ENCODE results near the gene CSNK1G2.

Gene CSNK1G2

DNA sequence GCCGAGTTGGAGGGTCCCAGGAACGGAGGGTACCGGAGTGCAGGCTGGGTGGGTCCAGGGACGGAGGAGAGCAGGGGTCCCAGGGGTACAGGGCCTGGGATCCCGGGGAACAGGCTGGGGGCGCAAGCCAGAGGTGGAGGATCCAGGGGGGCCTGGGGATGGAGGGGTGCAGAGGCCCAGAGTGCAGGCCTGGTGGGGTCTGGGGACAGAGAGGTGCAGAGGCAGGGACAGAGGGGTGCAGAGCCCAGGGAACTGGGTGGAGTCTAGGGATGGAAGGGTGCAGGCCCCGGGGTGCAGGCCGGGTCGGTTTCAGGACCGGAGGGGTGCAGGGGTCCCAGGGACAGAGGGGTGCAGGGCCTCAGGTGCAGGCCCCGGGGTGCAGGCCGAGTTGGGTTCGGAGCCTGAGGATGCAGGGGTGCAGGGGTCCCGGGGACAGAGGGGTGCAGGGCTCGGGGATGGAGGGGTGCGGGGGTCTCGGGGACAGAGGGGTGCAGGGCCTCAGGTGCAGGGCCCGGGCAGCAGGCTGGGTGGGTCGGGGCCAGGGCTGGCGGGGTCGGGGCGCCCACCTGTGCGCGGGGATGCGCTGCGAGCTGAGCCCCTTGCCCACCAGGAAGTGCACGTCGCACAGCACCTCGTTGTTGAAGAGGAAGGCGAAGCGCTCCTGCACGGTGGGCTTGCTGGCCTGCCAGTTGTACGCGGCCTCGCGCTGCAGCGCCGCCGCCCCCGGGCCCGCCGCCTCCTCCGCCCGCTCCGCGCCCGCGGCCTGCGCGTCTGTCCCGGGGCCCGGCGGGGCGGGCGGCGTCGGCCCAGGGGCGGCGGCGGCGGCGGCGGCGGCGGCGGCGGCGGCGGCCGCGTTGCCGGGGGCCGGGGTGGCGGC lies 74.0 kb downstream of the CSNK1G2 start (continued):
- no peak for TF ChIP-seq OSR1 (CRISPR knock-in tag; IDR thresholded peaks at IDR 0.05)
- TF ChIP-seq ZNF565 (CRISPR knock-in tag; conservative IDR thresholded peaks at IDR 0.05; ENCODE audit: low read depth) = no peak
- no peak for TF ChIP-seq SNAI2 (CRISPR knock-in tag; IDR thresholded peaks at IDR 0.05)
- TF ChIP-seq, protein P1, sequence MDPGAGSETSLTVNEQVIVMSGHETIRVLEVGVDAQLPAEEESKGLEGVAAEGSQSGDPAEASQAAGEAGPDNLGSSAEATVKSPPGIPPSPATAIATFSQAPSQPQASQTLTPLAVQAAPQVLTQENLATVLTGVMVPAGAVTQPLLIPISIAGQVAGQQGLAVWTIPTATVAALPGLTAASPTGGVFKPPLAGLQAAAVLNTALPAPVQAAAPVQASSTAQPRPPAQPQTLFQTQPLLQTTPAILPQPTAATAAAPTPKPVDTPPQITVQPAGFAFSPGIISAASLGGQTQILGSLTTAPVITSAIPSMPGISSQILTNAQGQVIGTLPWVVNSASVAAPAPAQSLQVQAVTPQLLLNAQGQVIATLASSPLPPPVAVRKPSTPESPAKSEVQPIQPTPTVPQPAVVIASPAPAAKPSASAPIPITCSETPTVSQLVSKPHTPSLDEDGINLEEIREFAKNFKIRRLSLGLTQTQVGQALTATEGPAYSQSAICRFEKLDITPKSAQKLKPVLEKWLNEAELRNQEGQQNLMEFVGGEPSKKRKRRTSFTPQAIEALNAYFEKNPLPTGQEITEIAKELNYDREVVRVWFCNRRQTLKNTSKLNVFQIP (CRISPR knock-in tag; IDR thresholded peaks at IDR 0.05; ENCODE audit: borderline replicate concordance, low read depth) = no peak

DNA sequence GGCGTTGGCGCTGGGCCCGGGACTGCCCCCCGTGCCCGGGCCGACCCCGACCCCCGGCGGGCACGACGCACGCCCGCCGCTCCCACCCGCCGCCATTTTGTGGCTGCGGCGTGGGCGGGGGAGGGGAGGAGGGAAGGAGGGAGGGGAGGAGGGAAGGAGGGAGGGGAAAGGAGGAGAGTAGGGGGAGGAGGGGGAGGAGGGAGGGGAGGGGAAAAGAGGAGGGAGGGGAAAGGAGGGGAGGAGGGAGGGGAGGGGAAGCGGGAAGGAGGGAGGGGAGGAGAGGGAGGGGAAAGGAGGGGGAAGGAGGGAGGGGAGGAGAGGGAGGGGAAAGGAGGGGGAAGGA lies 74.6 kb downstream of the CSNK1G2 start, which contains the start of gene BTBD2:
Gene BTBD2 (minus strand): TSS at position 107 of the 343 bp plus-strand sequence. CDS start 11 bp downstream, at position 96.
- TF ChIP-seq GLIS3 (CRISPR knock-in tag; IDR thresholded peaks at IDR 0.05) (no peak), ZFP30 (CRISPR knock-in tag; IDR thresholded peaks at IDR 0.05) (no peak), RARB (CRISPR knock-in tag; IDR thresholded peaks at IDR 0.05) (no peak), ESRRG (CRISPR knock-in tag; IDR thresholded peaks at IDR 0.05) (no peak), PPARA (CRISPR knock-in tag; IDR thresholded peaks at IDR 0.05; ENCODE audit: borderline replicate concordance) (no peak)
- TF ChIP-seq, protein P2, sequence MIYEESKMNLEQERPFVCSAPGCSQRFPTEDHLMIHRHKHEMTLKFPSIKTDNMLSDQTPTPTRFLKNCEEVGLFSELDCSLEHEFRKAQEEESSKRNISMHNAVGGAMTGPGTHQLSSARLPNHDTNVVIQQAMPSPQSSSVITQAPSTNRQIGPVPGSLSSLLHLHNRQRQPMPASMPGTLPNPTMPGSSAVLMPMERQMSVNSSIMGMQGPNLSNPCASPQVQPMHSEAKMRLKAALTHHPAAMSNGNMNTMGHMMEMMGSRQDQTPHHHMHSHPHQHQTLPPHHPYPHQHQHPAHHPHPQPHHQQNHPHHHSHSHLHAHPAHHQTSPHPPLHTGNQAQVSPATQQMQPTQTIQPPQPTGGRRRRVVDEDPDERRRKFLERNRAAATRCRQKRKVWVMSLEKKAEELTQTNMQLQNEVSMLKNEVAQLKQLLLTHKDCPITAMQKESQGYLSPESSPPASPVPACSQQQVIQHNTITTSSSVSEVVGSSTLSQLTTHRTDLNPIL (CRISPR knock-in tag; IDR thresholded peaks at IDR 0.05; ENCODE audit: low read depth) = no peak
- TF ChIP-seq, protein P3, sequence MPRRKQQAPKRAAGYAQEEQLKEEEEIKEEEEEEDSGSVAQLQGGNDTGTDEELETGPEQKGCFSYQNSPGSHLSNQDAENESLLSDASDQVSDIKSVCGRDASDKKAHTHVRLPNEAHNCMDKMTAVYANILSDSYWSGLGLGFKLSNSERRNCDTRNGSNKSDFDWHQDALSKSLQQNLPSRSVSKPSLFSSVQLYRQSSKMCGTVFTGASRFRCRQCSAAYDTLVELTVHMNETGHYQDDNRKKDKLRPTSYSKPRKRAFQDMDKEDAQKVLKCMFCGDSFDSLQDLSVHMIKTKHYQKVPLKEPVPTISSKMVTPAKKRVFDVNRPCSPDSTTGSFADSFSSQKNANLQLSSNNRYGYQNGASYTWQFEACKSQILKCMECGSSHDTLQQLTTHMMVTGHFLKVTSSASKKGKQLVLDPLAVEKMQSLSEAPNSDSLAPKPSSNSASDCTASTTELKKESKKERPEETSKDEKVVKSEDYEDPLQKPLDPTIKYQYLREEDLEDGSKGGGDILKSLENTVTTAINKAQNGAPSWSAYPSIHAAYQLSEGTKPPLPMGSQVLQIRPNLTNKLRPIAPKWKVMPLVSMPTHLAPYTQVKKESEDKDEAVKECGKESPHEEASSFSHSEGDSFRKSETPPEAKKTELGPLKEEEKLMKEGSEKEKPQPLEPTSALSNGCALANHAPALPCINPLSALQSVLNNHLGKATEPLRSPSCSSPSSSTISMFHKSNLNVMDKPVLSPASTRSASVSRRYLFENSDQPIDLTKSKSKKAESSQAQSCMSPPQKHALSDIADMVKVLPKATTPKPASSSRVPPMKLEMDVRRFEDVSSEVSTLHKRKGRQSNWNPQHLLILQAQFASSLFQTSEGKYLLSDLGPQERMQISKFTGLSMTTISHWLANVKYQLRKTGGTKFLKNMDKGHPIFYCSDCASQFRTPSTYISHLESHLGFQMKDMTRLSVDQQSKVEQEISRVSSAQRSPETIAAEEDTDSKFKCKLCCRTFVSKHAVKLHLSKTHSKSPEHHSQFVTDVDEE (CRISPR knock-in tag; IDR thresholded peaks at IDR 0.05) = no peak
- TF ChIP-seq, protein P4, sequence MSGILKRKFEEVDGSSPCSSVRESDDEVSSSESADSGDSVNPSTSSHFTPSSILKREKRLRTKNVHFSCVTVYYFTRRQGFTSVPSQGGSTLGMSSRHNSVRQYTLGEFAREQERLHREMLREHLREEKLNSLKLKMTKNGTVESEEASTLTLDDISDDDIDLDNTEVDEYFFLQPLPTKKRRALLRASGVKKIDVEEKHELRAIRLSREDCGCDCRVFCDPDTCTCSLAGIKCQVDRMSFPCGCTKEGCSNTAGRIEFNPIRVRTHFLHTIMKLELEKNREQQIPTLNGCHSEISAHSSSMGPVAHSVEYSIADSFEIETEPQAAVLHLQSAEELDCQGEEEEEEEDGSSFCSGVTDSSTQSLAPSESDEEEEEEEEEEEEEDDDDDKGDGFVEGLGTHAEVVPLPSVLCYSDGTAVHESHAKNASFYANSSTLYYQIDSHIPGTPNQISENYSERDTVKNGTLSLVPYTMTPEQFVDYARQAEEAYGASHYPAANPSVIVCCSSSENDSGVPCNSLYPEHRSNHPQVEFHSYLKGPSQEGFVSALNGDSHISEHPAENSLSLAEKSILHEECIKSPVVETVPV (CRISPR knock-in tag; IDR thresholded peaks at IDR 0.05) = no peak
- ATAC-seq = no peak

DNA sequence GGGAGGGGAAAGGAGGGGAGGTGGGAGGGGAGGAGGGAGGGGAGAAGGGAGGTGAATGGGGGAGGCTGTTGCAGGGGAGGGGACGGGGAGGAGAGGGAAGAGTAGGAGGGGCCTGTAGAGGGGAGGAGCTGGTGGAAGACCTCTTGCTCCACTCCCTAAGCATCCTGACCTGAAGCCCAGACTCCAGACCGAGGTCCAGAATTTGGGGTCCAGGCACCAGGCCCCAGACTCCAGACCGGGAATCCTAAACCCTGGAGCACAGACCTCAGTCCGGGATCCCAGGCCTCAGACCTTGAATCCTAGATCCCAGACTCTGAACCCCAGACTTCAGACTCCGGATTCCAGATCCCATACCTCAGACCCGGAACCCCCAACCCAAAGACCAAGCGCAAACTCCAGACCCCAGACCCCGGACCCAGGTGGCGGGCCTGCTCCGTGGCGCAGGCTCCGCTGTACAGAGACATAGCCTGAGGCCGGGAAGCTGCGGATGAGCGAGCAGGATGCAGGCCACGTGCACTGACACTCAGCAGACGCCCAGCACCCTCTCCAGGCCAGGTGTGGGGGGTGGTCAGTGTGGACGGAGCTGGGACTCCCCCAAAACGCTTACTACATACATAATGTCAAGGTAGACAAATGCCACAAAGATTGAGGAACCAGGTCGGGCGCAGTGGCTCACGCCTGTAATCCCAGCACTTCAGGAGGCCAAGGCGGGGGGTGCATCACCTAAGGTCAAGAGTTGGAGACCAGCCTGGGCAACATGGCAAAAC lies 75.3 kb downstream of the CSNK1G2 start:
- peak; percentile 74 for ATAC-seq
- peak; percentile 41; the same call in 1 of the 2 replicates for TF ChIP-seq TCF4 (CRISPR knock-in tag; IDR thresholded peaks at IDR 0.05; ENCODE audit: borderline replicate concordance)
- TF ChIP-seq ZNF8 (CRISPR knock-in tag; IDR thresholded peaks at IDR 0.05) = no peak

DNA sequence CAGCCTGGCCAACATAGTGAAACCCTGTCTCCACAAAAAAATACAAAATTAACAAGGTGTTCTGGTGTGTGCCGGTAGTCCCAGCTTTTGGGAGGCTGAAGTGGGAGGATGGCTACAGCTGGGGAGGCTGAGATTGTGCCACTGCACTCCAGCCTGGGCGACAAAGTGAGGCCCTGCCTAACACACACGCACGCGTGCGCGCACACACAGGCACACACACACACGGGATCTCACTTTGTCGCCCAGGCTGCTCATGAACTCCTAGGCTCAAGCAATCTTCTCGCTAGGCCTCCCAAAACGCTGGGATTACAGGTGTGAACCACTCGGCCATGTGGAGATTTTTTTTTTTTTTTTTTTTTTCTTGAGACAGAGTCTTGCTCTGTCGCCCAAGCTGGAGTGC lies 77.8 kb downstream of the CSNK1G2 start:
- TF ChIP-seq PPARA (CRISPR knock-in tag; IDR thresholded peaks at IDR 0.05; ENCODE audit: borderline replicate concordance) = no peak
- no peak for TF ChIP-seq ZNF565 (CRISPR knock-in tag; conservative IDR thresholded peaks at IDR 0.05; ENCODE audit: low read depth)
- no peak for TF ChIP-seq ISL1 (CRISPR knock-in tag; IDR thresholded peaks at IDR 0.05)
- no peak for TF ChIP-seq ZNF70 (CRISPR knock-in tag; IDR thresholded peaks at IDR 0.05)
- TF ChIP-seq ESRRG (CRISPR knock-in tag; IDR thresholded peaks at IDR 0.05) = no peak
- no peak for TF ChIP-seq OSR1 (CRISPR knock-in tag; IDR thresholded peaks at IDR 0.05)
- TF ChIP-seq, protein P3 (CRISPR knock-in tag; IDR thresholded peaks at IDR 0.05) = no peak
- TF ChIP-seq ZNF8 (CRISPR knock-in tag; IDR thresholded peaks at IDR 0.05) = no peak
- TF ChIP-seq, protein P2 (CRISPR knock-in tag; IDR thresholded peaks at IDR 0.05; ENCODE audit: low read depth) = no peak
- no peak for ATAC-seq

All from SK-N-SH treated with all-trans-retinoic acid at 6 μM for 48 hours (cell line).